ENCODE results near the gene FGFR2. TPM values are rescaled to one million over a fixed set of nuclear protein-coding genes. Genes with fewer than 3 reads are reported as not detected.

The FGFR2 gene
- polyA plus RNA-seq, 1 of the 3 experiments (the other 2 are of a cell fraction): 0.02 TPM

DNA sequence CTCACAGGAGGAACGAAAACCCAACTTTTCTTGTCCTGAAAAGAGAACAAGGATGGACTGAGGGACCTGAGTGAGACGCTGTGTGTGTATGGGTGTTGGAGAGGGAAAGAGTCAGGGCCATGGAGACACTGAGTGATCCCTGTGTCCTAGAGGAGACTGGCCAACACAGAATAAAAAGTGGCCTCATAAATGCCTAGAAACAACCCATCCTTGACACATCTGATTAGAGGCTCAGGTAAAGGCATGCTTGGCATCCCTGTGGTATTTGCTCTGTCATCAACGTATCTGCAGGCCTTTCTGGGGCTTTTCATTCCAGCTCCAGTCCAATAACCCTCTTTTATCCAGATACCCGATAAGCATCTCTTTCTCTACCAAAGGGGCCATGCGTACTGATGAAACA is 86.3 kb downstream of the FGFR2 start:
- ChIA-PET CTCF (no interaction called here), POLR2A (no interaction called here)
- Histone ChIP-seq H3K4me2 (no peak overlapping the region), H3K4me3 (ENCODE audit: low read depth in 2 of 2, low read length in 1 of 2) (no peak overlapping the region), H3K27me3 (ENCODE audit: insufficient read depth) (no peaks in the 10 kb centered on the region), H2AFZ (ENCODE audit: low read depth) (no peak overlapping the region), H3K9me3 (no peaks in the 10 kb centered on the region), H3K27ac (ENCODE audit: low read depth in 2 of 2, low read length in 1 of 2) (no peak overlapping the region), H3K79me2 (ENCODE audit: insufficient read depth) (no peaks in the 10 kb centered on the region), H3K4me1 (ENCODE audit: control insufficient read depth in 1 of 2, insufficient read depth in 2 of 2, low read depth in 1 of 2, low read length in 1 of 2) (no peaks in the 10 kb centered on the region), H3K36me3 (replicated peaks in 1 of 2; ENCODE audit: control insufficient read depth in 1 of 2, insufficient read depth in 2 of 2, low read length in 1 of 2) (no peaks in the 10 kb centered on the region), H3K9ac (no peak overlapping the region), H4K20me1 (ENCODE audit: insufficient read depth) (no peaks in the 10 kb centered on the region), H3F3A (replicated peaks; ENCODE audit: insufficient read depth) (no peaks in the 10 kb centered on the region), H3K9me2 (no peaks in the 10 kb centered on the region)
- no peak for TF ChIP-seq FOSL2 (IDR thresholded peaks at IDR 0.05; ENCODE audit: borderline replicate concordance, low read depth)
- TF ChIP-seq MAX (IDR thresholded peaks at IDR 0.05; ENCODE audit: low read depth): no peak
- TF ChIP-seq GATA2 (CRISPR knock-in tag; IDR thresholded peaks at IDR 0.05): no peak
- no peak for TF ChIP-seq USF2 (IDR thresholded peaks at IDR 0.05; ENCODE audit: borderline replicate concordance, low read depth, low read length)
- TF ChIP-seq TCF12 (IDR thresholded peaks at IDR 0.05): no peak
- no peak for TF ChIP-seq YY1 (IDR thresholded peaks at IDR 0.05; ENCODE audit: low read depth)
- TF ChIP-seq NRF1 (IDR thresholded peaks at IDR 0.05; ENCODE audit: low read depth, low read length): no peak
- no peak for TF ChIP-seq JUND (IDR thresholded peaks at IDR 0.05)
- TF ChIP-seq GABPA (IDR thresholded peaks at IDR 0.05; ENCODE audit: low read depth): no peak
- TF ChIP-seq NFIC (IDR thresholded peaks at IDR 0.05; ENCODE audit: borderline replicate concordance): no peak
- TF ChIP-seq EP300 (IDR thresholded peaks at IDR 0.05; ENCODE audit: borderline replicate concordance in 1 of 2, low read depth in 1 of 2, low read length in 1 of 2): no peak
- TF ChIP-seq CHD2 (IDR thresholded peaks at IDR 0.05; ENCODE audit: low read length, partially characterized antibody): no peak
- no peak for TF ChIP-seq RFX5 (IDR thresholded peaks at IDR 0.05; ENCODE audit: low read length)
- no peak for TF ChIP-seq TEAD4 (IDR thresholded peaks at IDR 0.05; ENCODE audit: borderline replicate concordance, insufficient read depth)
- DNase-seq: no peak
- 35% methylated on average over 5 of the region's 5 CpGs for WGBS (ENCODE audit: low lambda C conversion rate)

DNA sequence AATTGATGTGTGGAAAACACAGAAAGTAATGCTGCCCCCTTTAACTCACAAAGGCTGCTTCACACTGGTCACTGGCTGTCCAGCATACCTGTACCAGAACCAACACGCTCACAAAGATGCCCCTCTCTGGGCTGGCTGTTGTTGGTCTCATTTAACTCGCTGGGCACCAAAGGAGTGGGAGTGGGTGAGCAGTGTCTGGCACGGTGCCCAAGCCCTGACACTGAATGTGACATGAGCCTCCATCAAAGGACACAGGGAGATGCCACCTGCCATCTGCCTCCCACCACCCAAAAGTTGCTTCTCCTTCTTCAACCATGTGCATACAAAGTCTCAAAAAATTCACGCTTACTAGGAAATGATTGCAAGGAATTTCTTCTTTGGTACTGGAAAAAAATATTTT is 86.8 kb downstream of the FGFR2 start:
- H3K27me3 ChIP-seq (ENCODE audit: insufficient read depth): no peaks in the 10 kb centered on the region
- no peaks in the 10 kb centered on the region for H3K79me2 ChIP-seq (ENCODE audit: insufficient read depth)
- H3K4me2 ChIP-seq: no peak overlapping the region
- no peaks in the 10 kb centered on the region for H4K20me1 ChIP-seq (ENCODE audit: insufficient read depth)
- POLR2A ChIA-PET: no interaction called here
- H2AFZ ChIP-seq (ENCODE audit: low read depth): no peak overlapping the region
- H3K27ac ChIP-seq (ENCODE audit: low read depth in 2 of 2, low read length in 1 of 2): no peak overlapping the region
- no peaks in the 10 kb centered on the region for H3F3A ChIP-seq (replicated peaks; ENCODE audit: insufficient read depth)
- CTCF ChIA-PET: no interaction called here
- H3K4me3 ChIP-seq (ENCODE audit: low read depth in 2 of 2, low read length in 1 of 2): no peak overlapping the region
- WGBS (ENCODE audit: low lambda C conversion rate): 44% methylated on average over 4 of the region's 4 CpGs
- no peak overlapping the region for H3K9ac ChIP-seq
- H3K36me3 ChIP-seq (replicated peaks in 1 of 2; ENCODE audit: control insufficient read depth in 1 of 2, insufficient read depth in 2 of 2, low read length in 1 of 2): no peaks in the 10 kb centered on the region
- H3K4me1 ChIP-seq (ENCODE audit: control insufficient read depth in 1 of 2, insufficient read depth in 2 of 2, low read depth in 1 of 2, low read length in 1 of 2): no peaks in the 10 kb centered on the region
- TF ChIP-seq POLR2AphosphoS5 (IDR thresholded peaks at IDR 0.05; ENCODE audit: low read depth, low read length) (no peak), FOXJ3 (CRISPR knock-in tag; IDR thresholded peaks at IDR 0.05) (no peak), GATA2 (CRISPR knock-in tag; IDR thresholded peaks at IDR 0.05) (no peak), RXRA (IDR thresholded peaks at IDR 0.05; ENCODE audit: borderline replicate concordance, low read depth) (no peak), EP300 (IDR thresholded peaks at IDR 0.05; ENCODE audit: borderline replicate concordance in 1 of 2, low read depth in 1 of 2, low read length in 1 of 2) (no peak), MAX (IDR thresholded peaks at IDR 0.05; ENCODE audit: low read depth) (no peak)
- TF ChIP-seq, protein P1, sequence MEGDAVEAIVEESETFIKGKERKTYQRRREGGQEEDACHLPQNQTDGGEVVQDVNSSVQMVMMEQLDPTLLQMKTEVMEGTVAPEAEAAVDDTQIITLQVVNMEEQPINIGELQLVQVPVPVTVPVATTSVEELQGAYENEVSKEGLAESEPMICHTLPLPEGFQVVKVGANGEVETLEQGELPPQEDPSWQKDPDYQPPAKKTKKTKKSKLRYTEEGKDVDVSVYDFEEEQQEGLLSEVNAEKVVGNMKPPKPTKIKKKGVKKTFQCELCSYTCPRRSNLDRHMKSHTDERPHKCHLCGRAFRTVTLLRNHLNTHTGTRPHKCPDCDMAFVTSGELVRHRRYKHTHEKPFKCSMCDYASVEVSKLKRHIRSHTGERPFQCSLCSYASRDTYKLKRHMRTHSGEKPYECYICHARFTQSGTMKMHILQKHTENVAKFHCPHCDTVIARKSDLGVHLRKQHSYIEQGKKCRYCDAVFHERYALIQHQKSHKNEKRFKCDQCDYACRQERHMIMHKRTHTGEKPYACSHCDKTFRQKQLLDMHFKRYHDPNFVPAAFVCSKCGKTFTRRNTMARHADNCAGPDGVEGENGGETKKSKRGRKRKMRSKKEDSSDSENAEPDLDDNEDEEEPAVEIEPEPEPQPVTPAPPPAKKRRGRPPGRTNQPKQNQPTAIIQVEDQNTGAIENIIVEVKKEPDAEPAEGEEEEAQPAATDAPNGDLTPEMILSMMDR (IDR thresholded peaks at IDR 0.05): no peak
- TF ChIP-seq, protein P2, sequence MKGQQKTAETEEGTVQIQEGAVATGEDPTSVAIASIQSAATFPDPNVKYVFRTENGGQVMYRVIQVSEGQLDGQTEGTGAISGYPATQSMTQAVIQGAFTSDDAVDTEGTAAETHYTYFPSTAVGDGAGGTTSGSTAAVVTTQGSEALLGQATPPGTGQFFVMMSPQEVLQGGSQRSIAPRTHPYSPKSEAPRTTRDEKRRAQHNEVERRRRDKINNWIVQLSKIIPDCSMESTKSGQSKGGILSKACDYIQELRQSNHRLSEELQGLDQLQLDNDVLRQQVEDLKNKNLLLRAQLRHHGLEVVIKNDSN (IDR thresholded peaks at IDR 0.05; ENCODE audit: borderline replicate concordance, low read depth): no peak
- no peaks in the 10 kb centered on the region for H3K9me2 ChIP-seq
- H3K9me3 ChIP-seq: no peaks in the 10 kb centered on the region
- DNase-seq: no peak

All from SK-N-SH (cell line).